HL-60 (cell line): ENCODE data around the gene ADAM12.

ENCODE experiments used
- DNase-seq, 2 experiments: peaks; one replicate each; pipeline ENCODE4 v3.0.0-alpha.2; 2010 to 2020; ENCODE audit warnings: low read depth in 1 of 2, low spot score in 1 of 2
- H3K27ac ChIP-seq: fragments of 250-450 bp; sonication (Bioruptor Pico); replicated peaks from 2 replicates; pipeline ENCODE4 v1.5.1; 2020; ENCODE audit warnings: mild to moderate bottlenecking, moderate library complexity
- H3K27me3 ChIP-seq: fragments of 250-450 bp; sonication (Bioruptor Pico); 2 replicates; pipeline ENCODE4 v1.5.1; 2021; ENCODE audit warnings: mild to moderate bottlenecking, moderate library complexity; ENCODE audit not compliant: insufficient read depth, poor library complexity, severe bottlenecking
- H3K4me3 ChIP-seq: replicated peaks from 2 replicates; pipeline ENCODE4 v1.5.1; 2011; ENCODE audit warnings: mild to moderate bottlenecking, control low read depth, low read length; ENCODE audit not compliant: insufficient read depth
- GABPA ChIP-seq: IDR thresholded peaks from 2 replicates; pipeline ENCODE4 v1.6.1; 2012; ENCODE audit warnings: low read depth
- POLR2AphosphoS5 ChIP-seq: IDR thresholded peaks from 2 replicates; pipeline ENCODE4 v1.6.1; 2012; ENCODE audit warnings: low read depth
- SPI1 ChIP-seq: IDR thresholded peaks from 2 replicates; pipeline ENCODE4 v1.6.1; 2012; ENCODE audit warnings: low read depth, mild to moderate bottlenecking, borderline replicate concordance
- TF ChIP-seq, protein P1 (sequence below): IDR thresholded peaks from 2 replicates; pipeline ENCODE4 v1.6.1; 2012; ENCODE audit warnings: low read depth; ENCODE audit not compliant: insufficient replicate concordance
- TF ChIP-seq, protein P2 (sequence below): IDR thresholded peaks from one replicate; pipeline ENCODE4 v1.5.1; 2011; ENCODE audit warnings: low read length, control low read depth, inconsistent platforms; ENCODE audit not compliant: insufficient read depth

Gene ADAM12

DNA sequence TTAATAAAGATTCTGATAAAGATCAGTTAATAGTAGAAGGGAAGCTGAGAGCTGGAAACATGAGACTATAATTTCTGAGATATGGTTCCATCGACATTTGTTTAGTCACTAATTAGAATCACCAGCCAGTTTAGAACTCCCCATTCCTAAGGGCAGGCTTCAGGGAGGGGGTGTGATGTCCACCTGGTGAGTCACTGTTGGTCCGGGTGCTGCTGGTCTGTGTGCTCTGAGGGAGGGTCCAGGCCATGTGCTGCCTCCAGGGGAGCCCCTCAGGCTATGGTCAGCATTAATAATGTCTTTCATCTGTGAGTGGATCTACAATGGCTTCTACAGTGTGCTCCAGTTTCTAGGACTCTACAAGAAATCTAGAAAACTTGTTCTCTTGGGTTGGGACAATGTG, 115.8 kb downstream of the ADAM12 start:
- Histone ChIP-seq H3K4me3 (no peak overlapping the region), H3K27me3 (no peaks in the 10 kb centered on the region), H3K27ac (no peak overlapping the region)
- no peak for DNase-seq
- TF ChIP-seq POLR2AphosphoS5 = no peak
- TF ChIP-seq, protein P1, sequence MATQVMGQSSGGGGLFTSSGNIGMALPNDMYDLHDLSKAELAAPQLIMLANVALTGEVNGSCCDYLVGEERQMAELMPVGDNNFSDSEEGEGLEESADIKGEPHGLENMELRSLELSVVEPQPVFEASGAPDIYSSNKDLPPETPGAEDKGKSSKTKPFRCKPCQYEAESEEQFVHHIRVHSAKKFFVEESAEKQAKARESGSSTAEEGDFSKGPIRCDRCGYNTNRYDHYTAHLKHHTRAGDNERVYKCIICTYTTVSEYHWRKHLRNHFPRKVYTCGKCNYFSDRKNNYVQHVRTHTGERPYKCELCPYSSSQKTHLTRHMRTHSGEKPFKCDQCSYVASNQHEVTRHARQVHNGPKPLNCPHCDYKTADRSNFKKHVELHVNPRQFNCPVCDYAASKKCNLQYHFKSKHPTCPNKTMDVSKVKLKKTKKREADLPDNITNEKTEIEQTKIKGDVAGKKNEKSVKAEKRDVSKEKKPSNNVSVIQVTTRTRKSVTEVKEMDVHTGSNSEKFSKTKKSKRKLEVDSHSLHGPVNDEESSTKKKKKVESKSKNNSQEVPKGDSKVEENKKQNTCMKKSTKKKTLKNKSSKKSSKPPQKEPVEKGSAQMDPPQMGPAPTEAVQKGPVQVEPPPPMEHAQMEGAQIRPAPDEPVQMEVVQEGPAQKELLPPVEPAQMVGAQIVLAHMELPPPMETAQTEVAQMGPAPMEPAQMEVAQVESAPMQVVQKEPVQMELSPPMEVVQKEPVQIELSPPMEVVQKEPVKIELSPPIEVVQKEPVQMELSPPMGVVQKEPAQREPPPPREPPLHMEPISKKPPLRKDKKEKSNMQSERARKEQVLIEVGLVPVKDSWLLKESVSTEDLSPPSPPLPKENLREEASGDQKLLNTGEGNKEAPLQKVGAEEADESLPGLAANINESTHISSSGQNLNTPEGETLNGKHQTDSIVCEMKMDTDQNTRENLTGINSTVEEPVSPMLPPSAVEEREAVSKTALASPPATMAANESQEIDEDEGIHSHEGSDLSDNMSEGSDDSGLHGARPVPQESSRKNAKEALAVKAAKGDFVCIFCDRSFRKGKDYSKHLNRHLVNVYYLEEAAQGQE = no peak

DNA sequence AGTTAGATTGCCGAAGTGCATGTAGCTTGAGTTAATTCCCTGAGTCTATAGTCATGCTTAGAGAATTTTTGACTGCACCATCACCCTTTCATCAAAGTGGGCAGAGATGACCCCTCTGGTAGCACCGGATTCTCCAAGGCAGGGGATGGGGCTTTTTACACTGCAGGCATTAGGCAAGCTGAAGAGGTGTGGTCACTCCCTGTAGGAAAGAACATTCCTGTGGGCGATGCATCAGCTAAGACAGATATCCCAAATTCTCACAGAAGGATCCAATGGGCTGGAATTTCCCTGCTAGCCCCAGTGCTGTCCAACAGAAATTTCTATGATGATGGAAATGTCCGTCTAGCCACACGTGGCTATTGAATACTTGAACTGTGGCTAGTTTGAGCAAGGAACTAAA, 118.2 kb downstream of the ADAM12 start:
- no peak overlapping the region for H3K27ac ChIP-seq
- no peak overlapping the region for H3K4me3 ChIP-seq
- TF ChIP-seq, protein P1 = no peak
- TF ChIP-seq POLR2AphosphoS5 = no peak
- TF ChIP-seq, protein P2, sequence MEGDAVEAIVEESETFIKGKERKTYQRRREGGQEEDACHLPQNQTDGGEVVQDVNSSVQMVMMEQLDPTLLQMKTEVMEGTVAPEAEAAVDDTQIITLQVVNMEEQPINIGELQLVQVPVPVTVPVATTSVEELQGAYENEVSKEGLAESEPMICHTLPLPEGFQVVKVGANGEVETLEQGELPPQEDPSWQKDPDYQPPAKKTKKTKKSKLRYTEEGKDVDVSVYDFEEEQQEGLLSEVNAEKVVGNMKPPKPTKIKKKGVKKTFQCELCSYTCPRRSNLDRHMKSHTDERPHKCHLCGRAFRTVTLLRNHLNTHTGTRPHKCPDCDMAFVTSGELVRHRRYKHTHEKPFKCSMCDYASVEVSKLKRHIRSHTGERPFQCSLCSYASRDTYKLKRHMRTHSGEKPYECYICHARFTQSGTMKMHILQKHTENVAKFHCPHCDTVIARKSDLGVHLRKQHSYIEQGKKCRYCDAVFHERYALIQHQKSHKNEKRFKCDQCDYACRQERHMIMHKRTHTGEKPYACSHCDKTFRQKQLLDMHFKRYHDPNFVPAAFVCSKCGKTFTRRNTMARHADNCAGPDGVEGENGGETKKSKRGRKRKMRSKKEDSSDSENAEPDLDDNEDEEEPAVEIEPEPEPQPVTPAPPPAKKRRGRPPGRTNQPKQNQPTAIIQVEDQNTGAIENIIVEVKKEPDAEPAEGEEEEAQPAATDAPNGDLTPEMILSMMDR = no peak
- TF ChIP-seq SPI1 = no peak
- TF ChIP-seq GABPA = no peak
- no peaks in the 10 kb centered on the region for H3K27me3 ChIP-seq
- no peak for DNase-seq

DNA sequence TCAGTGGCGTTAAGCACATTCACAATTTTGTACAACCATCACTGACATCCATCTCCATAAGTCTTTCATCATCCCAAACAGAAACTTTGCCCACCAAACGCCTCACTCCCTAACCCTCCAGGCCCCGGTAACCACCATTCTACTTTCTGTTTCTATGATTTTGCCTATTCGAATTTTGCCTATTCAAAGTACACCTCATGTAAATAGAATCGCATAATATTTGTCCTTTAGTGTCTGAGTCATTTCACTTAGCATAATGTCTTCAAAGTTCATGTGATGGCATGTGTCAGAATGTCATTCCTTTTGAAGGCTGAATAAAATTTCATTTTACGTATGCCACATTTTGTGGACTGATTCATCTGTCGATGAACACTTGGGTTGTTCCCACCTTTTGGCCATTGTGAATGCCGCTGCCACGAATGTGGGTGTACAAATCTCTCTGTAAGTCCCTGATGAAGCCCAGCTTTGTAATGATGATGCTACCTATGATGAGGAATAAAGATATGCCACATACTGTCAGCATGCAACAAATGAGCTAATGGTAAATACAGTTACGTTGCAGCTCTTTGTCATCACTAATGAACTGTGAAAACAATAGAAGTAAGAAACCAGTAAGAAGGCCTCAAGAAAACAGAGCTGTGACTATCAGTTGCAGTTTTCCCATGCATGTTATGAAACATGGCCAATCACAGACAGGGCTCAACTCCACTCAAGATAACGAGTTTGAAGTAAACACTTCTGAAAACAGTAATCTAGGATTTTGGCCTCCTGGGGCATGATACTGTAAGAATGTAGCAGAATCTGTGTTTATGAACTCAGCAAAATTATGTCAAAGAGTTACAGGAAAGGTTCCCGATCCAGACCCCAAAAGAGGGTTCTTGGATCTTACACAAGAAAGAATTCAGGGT, 120.0 kb downstream of the ADAM12 start:
- TF ChIP-seq, protein P1 = no peak
- Histone ChIP-seq H3K4me3 (no peak overlapping the region), H3K27me3 (no peaks in the 10 kb centered on the region), H3K27ac (no peak overlapping the region)
- no peak for DNase-seq

DNA sequence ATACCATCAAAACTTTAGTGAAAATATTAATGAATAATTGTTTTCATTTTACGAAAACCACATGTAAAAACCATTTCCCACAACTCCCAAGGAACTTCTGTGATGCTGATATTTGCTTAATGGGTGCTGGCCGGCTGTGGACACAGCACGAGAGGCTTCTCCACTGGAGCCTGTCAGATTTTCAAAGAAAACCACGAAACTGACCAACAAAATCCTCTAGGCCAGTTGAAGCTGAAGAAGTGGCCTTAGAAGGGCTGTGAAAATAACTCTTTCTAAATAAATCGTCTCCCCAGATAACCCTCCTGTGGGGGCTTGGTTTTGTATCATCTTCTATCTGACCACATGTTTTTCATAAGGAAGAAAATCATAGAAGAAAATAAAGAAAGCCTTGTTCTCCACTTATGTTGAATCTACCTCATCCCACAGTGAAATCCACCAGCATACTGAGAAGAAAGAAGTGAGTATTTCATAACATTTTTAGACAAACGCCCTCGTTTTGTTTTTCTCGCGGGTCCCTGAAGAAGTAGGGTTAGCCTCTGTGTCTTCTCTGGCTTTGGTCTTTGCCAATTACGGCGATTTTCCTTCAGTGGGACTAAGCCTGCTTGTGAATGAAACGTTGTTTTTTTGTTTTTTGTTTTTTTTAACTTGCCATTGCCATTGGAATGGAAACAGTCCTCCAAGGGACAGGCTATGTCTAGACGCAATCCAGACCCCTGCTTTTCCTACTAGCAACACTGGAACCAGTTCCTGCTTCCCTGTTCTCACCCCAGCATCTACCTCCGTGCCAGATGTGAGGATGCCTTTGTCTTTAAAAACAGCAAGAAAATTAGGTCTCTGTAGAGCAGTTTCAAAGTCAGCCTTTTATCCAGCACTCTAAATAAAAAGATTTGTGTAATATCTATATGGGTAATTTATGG, 123.9 kb downstream of the ADAM12 start:
- TF ChIP-seq, protein P1 = no peak
- TF ChIP-seq SPI1 (no peak), GABPA (no peak), POLR2AphosphoS5 (no peak)
- TF ChIP-seq, protein P2 = no peak
- Histone ChIP-seq H3K27me3 (no peaks in the 10 kb centered on the region), H3K4me3 (no peak overlapping the region), H3K27ac (no peak overlapping the region)
- DNase-seq = no peak
